ENCODE data around the gene RIMS4.

- TF ChIP-seq CTCF (IDR thresholded peaks at IDR 0.05; ENCODE audit: low read length) (no peak), EZH2 (IDR thresholded peaks at IDR 0.05; ENCODE audit: borderline replicate concordance, low read length) (no peak)
Observed at GRCh38 chr20:44714102-44714700, 96.1 kb downstream of the RIMS4 start.

Data from OCI-LY1 (cell line).